HepG2 (cell line): ENCODE data around the gene RUVBL2. TPM values are rescaled to one million over a fixed set of nuclear protein-coding genes. Genes with fewer than 3 reads are reported as not detected.

Experiments used
- ARID5B ChIP-seq: IDR thresholded peaks from 2 replicates; pipeline ENCODE4 v1.4.0; 2020; ENCODE audit warnings: mild to moderate bottlenecking, missing genetic modification reagents
- ATAD3A ChIP-seq: sonication (generic); formaldehyde crosslinking; IDR thresholded peaks from 2 replicates; pipeline ENCODE4 v1.4.0; 2020; ENCODE audit warnings: missing genetic modification reagents
- CREB3 ChIP-seq: sonication (generic); formaldehyde crosslinking; IDR thresholded peaks from 2 replicates; pipeline ENCODE4 v1.5.0; 2020; ENCODE audit warnings: missing genetic modification reagents
- DNMT3B ChIP-seq: conservative IDR thresholded peaks from 2 replicates; pipeline ENCODE4 v1.6.1; 2016; ENCODE audit warnings: missing biosample characterization, control low read depth
- ELF1 ChIP-seq: sonication (generic); formaldehyde crosslinking; IDR thresholded peaks from 2 replicates; pipeline ENCODE4 v1.4.0; 2020; ENCODE audit warnings: missing genetic modification reagents
- FOSL2 ChIP-seq: sonication (generic); formaldehyde crosslinking; IDR thresholded peaks from 2 replicates; pipeline ENCODE4 v1.4.0; 2020; ENCODE audit warnings: missing genetic modification reagents
- FOXO1 ChIP-seq: sonication (generic); formaldehyde crosslinking; IDR thresholded peaks from 2 replicates; pipeline ENCODE4 v1.4.0; 2020; ENCODE audit warnings: missing genetic modification reagents
- GFI1 ChIP-seq: sonication (generic); formaldehyde crosslinking; IDR thresholded peaks from 2 replicates; pipeline ENCODE4 v1.5.0; 2020; ENCODE audit warnings: missing genetic modification reagents, mild to moderate bottlenecking, borderline replicate concordance
- KAT8 ChIP-seq: IDR thresholded peaks from 2 replicates; pipeline ENCODE4 v1.6.1; 2016; ENCODE audit warnings: missing genetic modification reagents, missing compliant biosample characterization
- KDM5A ChIP-seq: fragments of 200-600 bp; sonication (generic); IDR thresholded peaks from 2 replicates; pipeline ENCODE4 v1.7.0; 2018; ENCODE audit warnings: antibody characterized with exemption, mild to moderate bottlenecking, low read length, borderline replicate concordance
- LCORL ChIP-seq, 2 experiments: fragments of 450-650 bp in 1 of 2; sonication (generic) in 1 of 2; formaldehyde crosslinking in 1 of 2; IDR thresholded peaks; 2 replicates each; pipeline versions ENCODE4 v1.5.0 to v1.6.1; 2017 to 2020; ENCODE audit warnings: antibody characterized with exemption in 1 of 2, missing genetic modification reagents in 1 of 2
- POLR2AphosphoS2 ChIP-seq: IDR thresholded peaks from 2 replicates; pipeline ENCODE4 v1.6.1; 2011; ENCODE audit warnings: low read depth, low read length, improper control_type of control experiment
- SOX5 ChIP-seq: IDR thresholded peaks from 2 replicates; pipeline ENCODE4 v1.6.1; 2016; ENCODE audit warnings: borderline replicate concordance
- ZBTB20 ChIP-seq: sonication (generic); formaldehyde crosslinking; IDR thresholded peaks from 2 replicates; pipeline ENCODE4 v1.8.1; 2023; ENCODE audit warnings: missing genetic modification reagents, low read depth, mild to moderate bottlenecking, borderline replicate concordance
- ZMYM4 ChIP-seq: sonication (generic); formaldehyde crosslinking; IDR thresholded peaks from 2 replicates; pipeline ENCODE4 v1.8.1; 2023; ENCODE audit warnings: mild to moderate bottlenecking, missing genetic modification reagents
- ZNF124 ChIP-seq: sonication (generic); formaldehyde crosslinking; IDR thresholded peaks from 2 replicates; pipeline ENCODE4 v1.4.0; 2020; ENCODE audit warnings: missing genetic modification reagents
- ZNF225 ChIP-seq: sonication (generic); formaldehyde crosslinking; IDR thresholded peaks from 2 replicates; pipeline ENCODE4 v1.4.0; 2020; ENCODE audit warnings: mild to moderate bottlenecking, missing genetic modification reagents
- ZNF274 ChIP-seq: sonication (generic); formaldehyde crosslinking; IDR thresholded peaks from 2 replicates; pipeline ENCODE4 v1.5.1; 2020; ENCODE audit warnings: mild to moderate bottlenecking, missing genetic modification reagents
- ZNF326 ChIP-seq: sonication (generic); formaldehyde crosslinking; IDR thresholded peaks from 2 replicates; pipeline ENCODE4 v1.4.0; 2020; ENCODE audit warnings: missing genetic modification reagents, borderline replicate concordance
- ZNF558 ChIP-seq: sonication (generic); formaldehyde crosslinking; IDR thresholded peaks from 2 replicates; pipeline ENCODE4 v1.9.0; 2022; ENCODE audit warnings: mild to moderate bottlenecking, missing genetic modification reagents, borderline replicate concordance
- ZNF569 ChIP-seq: sonication (generic); formaldehyde crosslinking; IDR thresholded peaks from 2 replicates; pipeline ENCODE4 v1.5.0; 2020; ENCODE audit warnings: mild to moderate bottlenecking, missing genetic modification reagents, moderate library complexity, borderline replicate concordance
- polyA plus RNA-seq, 8 experiments: library from polyadenylated mRNA; depleted of rRNA in 3 of 8; stranded (reverse) in 7 of 8; unstranded in 1 of 8; fragments of >200 nt; fragmentation: Illumina TruSeq in 4 of 8; extraction: Trizol in 4 of 8; gene quantifications; 2 replicates each; pipeline versions ENCODE4 v1.2.1 to v1.2.3, GENCODE V29; 2011 to 2016; ENCODE audit warnings: low read depth in 4 of 8, missing spikeins in 1 of 8, mixed read lengths in 1 of 8; ENCODE audit not compliant: insufficient read depth in 1 of 8
- total RNA-seq, 5 experiments: library from RNA; depleted of rRNA; stranded (reverse); fragments of >200 nt; fragmentation: Illumina TruSeq; extraction: Trizol; gene quantifications; 2 replicates each; pipeline ENCODE4 v1.2.3, GENCODE V29; 2016; ENCODE audit warnings: low read depth in 1 of 5
- TF ChIP-seq, protein P1 (sequence below): sonication (generic); formaldehyde crosslinking; IDR thresholded peaks from 2 replicates; pipeline ENCODE4 v1.8.1; 2023; ENCODE audit warnings: mild to moderate bottlenecking, missing genetic modification reagents
- TF ChIP-seq, protein P2 (sequence below): sonication (generic); formaldehyde crosslinking; IDR thresholded peaks from 2 replicates; pipeline ENCODE4 v1.8.0; 2022; ENCODE audit warnings: mild to moderate bottlenecking, missing genetic modification reagents, borderline replicate concordance

Gene RUVBL2
- total and polyA plus RNA-seq, 2 of the 13 experiments (the other 11 are each of a cell fraction or from before 2014, with no cell fraction given): 120 to 122 TPM

- TF ChIP-seq, protein P1, sequence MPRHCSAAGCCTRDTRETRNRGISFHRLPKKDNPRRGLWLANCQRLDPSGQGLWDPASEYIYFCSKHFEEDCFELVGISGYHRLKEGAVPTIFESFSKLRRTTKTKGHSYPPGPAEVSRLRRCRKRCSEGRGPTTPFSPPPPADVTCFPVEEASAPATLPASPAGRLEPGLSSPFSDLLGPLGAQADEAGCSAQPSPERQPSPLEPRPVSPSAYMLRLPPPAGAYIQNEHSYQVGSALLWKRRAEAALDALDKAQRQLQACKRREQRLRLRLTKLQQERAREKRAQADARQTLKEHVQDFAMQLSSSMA (CRISPR knock-in tag): peak; percentile 67; the same call in 1 of the 2 replicates
- peak; percentile 48 for TF ChIP-seq ARID5B (CRISPR knock-in tag)
- no peak; the same call in 1 of the 2 replicates for TF ChIP-seq POLR2AphosphoS2
- peak; percentile 85 for TF ChIP-seq ZNF225 (CRISPR knock-in tag)
- TF ChIP-seq SOX5 (CRISPR knock-in tag): peak; percentile 51; the same call in 1 of the 2 replicates
- 0 out of 2 replicates have a peak, but pooled peaks have one; percentile 39 for TF ChIP-seq FOSL2
- TF ChIP-seq ATAD3A (CRISPR knock-in tag): no peak
- 0 out of 2 replicates have a peak, but pooled peaks have one; percentile 33 for TF ChIP-seq LCORL (IDR thresholded peaks at IDR 0.05)
- TF ChIP-seq LCORL (CRISPR knock-in tag; IDR thresholded peaks at IDR 0.05): peak; percentile 80; the same call in 1 of the 2 replicates
- TF ChIP-seq KAT8 (CRISPR knock-in tag): peak; percentile 72
- TF ChIP-seq FOXO1: peak; percentile 12; the same call in 1 of the 2 replicates
- peak; percentile 70; the same call in 1 of the 2 replicates for TF ChIP-seq ZBTB20 (CRISPR knock-in tag)
- TF ChIP-seq ZNF326 (CRISPR knock-in tag): no peak
- TF ChIP-seq ZNF274 (CRISPR knock-in tag): peak; percentile 93
- TF ChIP-seq ZNF124 (CRISPR knock-in tag): peak; percentile 79; the same call in 1 of the 2 replicates
- TF ChIP-seq CREB3 (CRISPR knock-in tag): no peak
- peak; percentile 66 for TF ChIP-seq ELF1 (CRISPR knock-in tag)
- TF ChIP-seq GFI1 (CRISPR knock-in tag): peak; percentile 55; the same call in 1 of the 2 replicates
- peak; percentile 42; the same call in 1 of the 2 replicates for TF ChIP-seq ZNF558 (CRISPR knock-in tag)
- TF ChIP-seq KDM5A: no peak
- no peak for TF ChIP-seq ZNF569 (CRISPR knock-in tag)
- TF ChIP-seq, protein P2, sequence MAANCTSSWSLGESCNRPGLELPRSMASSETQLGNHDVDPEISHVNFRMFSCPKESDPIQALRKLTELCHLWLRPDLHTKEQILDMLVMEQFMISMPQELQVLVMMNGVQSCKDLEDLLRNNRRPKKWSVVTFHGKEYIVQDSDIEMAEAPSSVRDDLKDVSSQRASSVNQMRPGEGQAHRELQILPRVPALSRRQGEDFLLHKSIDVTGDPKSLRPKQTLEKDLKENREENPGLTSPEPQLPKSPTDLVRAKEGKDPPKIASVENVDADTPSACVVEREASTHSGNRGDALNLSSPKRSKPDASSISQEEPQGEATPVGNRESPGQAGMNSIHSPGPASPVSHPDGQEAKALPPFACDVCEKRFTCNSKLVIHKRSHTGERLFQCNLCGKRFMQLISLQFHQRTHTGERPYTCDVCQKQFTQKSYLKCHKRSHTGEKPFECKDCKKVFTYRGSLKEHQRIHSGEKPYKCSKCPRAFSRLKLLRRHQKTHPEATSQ: no peak; the same call in 1 of the 2 replicates
- TF ChIP-seq ZMYM4 (CRISPR knock-in tag): peak; percentile 66; the same call in 1 of the 2 replicates
- TF ChIP-seq DNMT3B (CRISPR knock-in tag): peak; percentile 77
Measured at GRCh38 chr19:48962029-48962848, 31.4 kb upstream of the RUVBL2 start (continued).
